GM12873 (cell line): ENCODE measurements around the gene BRAT1.

Experiments used
- TF ChIP-seq, protein P1 (sequence below): IDR thresholded peaks from 2 replicates; pipeline ENCODE4 v1.5.1; 2012; ENCODE audit warnings: low read depth, mild to moderate bottlenecking, moderate library complexity, low read length, control low read depth; ENCODE audit not compliant: insufficient read depth; ENCODE audit errors: missing control alignments

The BRAT1 gene

DNA sequence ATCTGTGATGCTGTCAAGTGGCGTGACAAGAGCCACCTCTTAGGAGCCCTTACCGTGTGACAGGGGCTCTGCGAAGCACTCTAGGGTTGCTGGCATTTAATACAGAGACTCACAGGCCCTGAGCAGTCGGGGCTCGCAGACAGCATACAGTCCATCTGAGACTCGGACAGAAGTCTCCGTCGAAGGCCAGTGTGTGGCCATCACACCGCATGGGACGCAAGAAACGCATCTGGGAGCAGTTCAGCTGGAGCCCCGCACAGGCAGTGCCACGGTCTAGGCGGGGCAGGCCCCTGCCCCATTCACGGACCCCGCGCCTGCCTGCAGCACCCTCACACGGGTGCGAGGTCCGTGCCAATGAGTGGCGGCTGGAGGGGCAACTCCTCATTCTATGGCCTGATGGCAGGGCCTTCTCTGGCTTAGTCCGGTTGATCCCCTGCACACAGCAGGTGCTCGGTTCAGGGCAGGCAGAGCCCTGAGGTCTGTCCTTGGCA lies 37.1 kb upstream of the BRAT1 start:
- TF ChIP-seq, protein P1, sequence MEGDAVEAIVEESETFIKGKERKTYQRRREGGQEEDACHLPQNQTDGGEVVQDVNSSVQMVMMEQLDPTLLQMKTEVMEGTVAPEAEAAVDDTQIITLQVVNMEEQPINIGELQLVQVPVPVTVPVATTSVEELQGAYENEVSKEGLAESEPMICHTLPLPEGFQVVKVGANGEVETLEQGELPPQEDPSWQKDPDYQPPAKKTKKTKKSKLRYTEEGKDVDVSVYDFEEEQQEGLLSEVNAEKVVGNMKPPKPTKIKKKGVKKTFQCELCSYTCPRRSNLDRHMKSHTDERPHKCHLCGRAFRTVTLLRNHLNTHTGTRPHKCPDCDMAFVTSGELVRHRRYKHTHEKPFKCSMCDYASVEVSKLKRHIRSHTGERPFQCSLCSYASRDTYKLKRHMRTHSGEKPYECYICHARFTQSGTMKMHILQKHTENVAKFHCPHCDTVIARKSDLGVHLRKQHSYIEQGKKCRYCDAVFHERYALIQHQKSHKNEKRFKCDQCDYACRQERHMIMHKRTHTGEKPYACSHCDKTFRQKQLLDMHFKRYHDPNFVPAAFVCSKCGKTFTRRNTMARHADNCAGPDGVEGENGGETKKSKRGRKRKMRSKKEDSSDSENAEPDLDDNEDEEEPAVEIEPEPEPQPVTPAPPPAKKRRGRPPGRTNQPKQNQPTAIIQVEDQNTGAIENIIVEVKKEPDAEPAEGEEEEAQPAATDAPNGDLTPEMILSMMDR: no peak

DNA sequence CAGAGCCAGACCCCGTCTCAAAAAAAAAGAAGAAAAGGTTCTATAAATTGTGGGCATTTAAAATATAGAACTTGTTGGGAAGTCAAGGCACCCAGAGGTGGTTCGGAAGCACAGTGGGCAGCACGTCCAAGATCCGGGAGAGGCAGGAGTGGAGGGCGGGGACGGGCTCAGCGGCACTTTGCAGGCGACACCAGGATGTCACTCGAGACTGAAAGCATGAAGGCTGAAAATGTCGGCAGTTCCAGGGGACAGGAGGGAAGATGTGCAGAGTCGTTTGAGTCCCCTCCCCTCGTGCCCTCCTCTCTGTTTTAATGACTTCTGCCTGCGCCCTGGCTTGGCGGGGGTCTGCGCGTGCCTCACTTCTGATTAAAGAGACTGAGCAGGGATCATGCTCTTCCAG lies 34.0 kb upstream of the BRAT1 start:
- TF ChIP-seq, protein P1: no peak

DNA sequence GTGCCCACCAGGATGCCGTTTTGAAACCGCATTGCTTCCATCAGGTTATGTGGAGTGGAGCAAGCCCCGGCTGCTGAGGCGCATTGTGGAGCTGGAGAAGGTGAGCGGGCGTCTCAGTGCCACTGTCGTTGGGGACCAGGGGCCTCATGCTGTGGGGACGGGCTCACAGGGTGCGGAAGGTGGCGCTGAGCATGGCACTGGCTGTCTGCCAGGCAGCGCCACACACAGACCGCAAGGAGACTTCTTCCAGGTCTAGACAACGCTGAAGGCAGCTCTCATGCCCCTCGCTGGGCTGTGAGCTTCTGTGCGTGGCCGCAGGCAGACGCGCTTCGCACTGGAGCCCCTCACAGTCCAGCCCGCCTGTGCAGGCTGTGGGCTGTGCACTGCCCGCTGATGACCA lies 32.5 kb upstream of the BRAT1 start:
- TF ChIP-seq, protein P1: no peak

DNA sequence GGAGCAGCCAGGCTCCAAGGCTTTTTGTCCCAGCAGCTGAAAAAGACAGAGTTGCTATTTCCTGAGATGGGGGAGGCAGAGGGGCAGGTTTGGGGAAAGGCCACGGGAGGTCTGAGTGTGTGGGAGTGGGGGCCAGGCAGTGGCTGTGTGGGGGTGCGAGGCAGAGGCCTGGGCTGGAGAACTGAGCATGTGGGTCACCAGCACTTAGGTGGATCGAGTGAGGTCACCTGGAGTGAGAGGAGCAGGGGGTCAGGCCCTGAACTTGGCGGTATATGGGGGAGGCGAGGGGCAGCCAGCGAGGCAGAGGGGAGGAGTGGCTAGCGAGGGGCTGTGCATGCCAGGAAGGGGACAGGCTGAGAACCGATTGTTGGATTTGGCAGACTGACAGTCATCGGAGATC lies 31.8 kb upstream of the BRAT1 start:
- TF ChIP-seq, protein P1: no peak

DNA sequence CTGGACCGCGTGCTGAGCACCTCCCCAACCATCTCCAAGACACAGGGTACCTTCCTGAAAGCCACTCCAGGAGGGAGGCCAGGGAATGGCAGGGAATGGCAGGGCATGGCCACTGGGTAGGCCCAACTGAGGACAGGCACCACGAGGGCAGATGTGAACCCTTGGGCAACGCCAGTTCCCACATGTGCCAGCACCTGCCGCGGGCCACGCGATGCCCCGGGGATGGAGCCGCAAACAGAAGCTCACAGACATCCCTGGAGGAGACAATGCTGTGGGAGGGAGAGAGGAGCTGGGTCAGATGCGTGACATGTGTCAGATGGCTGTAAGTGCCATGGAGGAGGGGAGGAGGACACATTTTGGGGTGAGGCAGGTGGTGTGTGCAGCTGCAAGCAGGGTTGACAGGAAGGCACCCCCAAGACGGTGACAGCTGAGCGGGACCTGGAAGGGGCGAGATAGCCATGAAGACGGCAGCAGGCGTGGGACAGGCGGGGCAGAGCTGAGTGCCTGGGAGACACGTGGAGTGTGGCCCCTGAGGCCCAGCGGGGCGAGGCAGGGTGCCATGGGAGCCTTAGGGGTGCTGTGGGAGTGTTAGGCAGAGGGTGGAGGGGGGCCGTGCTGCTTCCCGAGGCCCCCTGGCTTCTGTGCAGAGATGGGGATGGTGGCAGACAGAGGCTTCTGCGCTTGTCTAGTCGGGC lies 31.1 kb upstream of the BRAT1 start:
- TF ChIP-seq, protein P1: no peak

DNA sequence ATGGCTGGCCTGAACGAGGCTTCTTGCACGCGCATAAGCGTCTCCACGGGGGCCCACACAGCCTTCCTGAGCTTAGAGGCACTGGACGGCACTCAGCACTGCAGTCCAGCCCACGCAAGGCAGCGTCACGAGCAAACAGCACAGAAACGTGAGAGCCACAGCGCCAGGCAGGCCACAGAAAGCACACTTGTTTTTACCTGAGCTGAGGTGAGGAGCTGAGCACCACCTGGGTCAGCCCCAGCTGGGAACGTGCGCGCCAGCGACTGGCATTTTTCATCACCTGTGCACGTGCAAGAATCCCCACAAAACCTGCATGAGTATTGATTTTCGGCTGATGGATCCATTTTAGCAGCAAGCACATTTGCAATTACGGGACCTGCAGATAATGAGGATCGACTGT lies 30.1 kb upstream of the BRAT1 start:
- TF ChIP-seq, protein P1: no peak

DNA sequence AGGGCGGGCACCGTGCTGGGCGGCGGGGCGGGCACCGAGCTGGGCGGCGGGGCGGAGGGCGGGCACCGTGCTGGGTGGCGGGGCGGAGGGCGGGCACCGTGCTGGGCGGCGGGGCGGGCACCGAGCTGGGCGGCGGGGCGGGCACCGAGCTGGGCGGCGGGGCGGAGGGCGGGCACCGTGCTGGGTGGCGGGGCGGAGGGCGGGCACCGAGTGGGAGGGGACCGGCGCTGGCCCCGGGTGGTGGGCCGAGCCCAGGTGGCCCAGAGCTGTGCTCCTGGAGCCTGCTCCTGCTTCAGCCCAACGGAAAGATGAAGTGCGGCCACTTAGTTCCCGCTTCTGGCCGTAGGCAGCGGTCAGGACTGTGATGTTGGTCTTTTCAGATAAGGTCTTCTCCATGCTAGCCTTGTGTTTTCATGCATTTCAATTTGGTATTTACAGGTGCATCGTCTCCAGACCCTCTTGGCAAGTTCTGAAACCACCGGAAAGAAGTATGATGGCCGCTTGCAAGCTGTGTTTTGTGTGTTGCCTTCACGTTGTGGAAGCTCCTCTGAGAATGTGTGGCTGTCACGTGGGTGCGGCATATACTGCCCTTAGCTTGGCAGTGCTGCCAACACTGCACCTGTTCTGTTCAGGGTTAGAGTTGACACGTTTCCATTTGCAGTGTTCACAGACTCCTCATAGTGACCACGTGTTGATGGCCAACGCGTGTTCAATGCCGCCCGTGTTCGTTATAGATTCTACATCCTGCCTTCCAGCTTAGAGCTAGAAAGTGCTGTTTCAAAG lies 28.7 kb upstream of the BRAT1 start:
- TF ChIP-seq, protein P1: no peak
